K562 (cell line): ENCODE results near the gene FUZ. TPM values are rescaled to one million over a fixed set of nuclear protein-coding genes. Genes with fewer than 3 reads are reported as not detected.
A peak's percentile ranks its signal among the peaks of the same experiment; 100 is the strongest.

ENCODE experiments used
- CBFA2T3 ChIP-seq: fragments of 450-650 bp; IDR thresholded peaks from 2 replicates; pipeline ENCODE4 v1.6.1; 2017
- CBX5 ChIP-seq: IDR thresholded peaks from 2 replicates; pipeline ENCODE4 v1.6.1; 2014; ENCODE audit warnings: low read depth, borderline replicate concordance
- DMBX1 ChIP-seq: fragments of 250-450 bp; sonication (Bioruptor Pico); IDR thresholded peaks from 2 replicates; pipeline ENCODE4 v1.8.0; 2022; ENCODE audit warnings: inconsistent platforms, mild to moderate bottlenecking, moderate library complexity, borderline replicate concordance
- ETV1 ChIP-seq: fragments of 450-650 bp; conservative IDR thresholded peaks from 2 replicates; pipeline ENCODE4 v1.6.1; 2016; ENCODE audit warnings: missing genetic modification characterization, control low read depth, low read depth, missing compliant biosample characterization
- ETV6 ChIP-seq, 3 experiments: fragments of 150-350 bp in 1 of 3; sonication (generic) in 1 of 3; formaldehyde crosslinking in 1 of 3; IDR thresholded peaks; 2 replicates each; pipeline versions ENCODE4 v1.6.1 to v1.8.0; 2014 to 2022; ENCODE audit warnings: borderline replicate concordance in 2 of 3, low read depth in 2 of 3, antibody characterized with exemption in 1 of 3, low read length in 1 of 3, mild to moderate bottlenecking in 1 of 3, missing genetic modification reagents in 1 of 3
- GATAD2B ChIP-seq: fragments of 450-650 bp; IDR thresholded peaks from 2 replicates; pipeline ENCODE4 v1.6.1; 2017; ENCODE audit warnings: mild to moderate bottlenecking, borderline replicate concordance
- KDM4B ChIP-seq, 2 experiments: fragments of 450-650 bp in 1 of 2; sonication (generic) in 1 of 2; IDR thresholded peaks; 2 replicates each; pipeline ENCODE4 v1.6.1; 2016 to 2017; ENCODE audit warnings: borderline replicate concordance in 2 of 2, antibody characterized with exemption in 1 of 2, low read depth in 1 of 2, mild to moderate bottlenecking in 1 of 2
- MCM7 ChIP-seq, 2 experiments: fragments of 450-650 bp; IDR thresholded peaks; 2 replicates each; pipeline ENCODE4 v1.6.1; 2016 to 2018
- MEF2A ChIP-seq: IDR thresholded peaks from 2 replicates; pipeline ENCODE4 v1.6.1; 2011; ENCODE audit warnings: low read depth, mild to moderate bottlenecking, low read length, moderate library complexity; ENCODE audit not compliant: control insufficient read depth
- MTF1 ChIP-seq: fragments of 250-450 bp; sonication (Bioruptor Pico); IDR thresholded peaks from 2 replicates; pipeline ENCODE4 v1.9.0; 2021; ENCODE audit warnings: moderate library complexity, mild to moderate bottlenecking, inconsistent platforms, borderline replicate concordance
- NCOR1 ChIP-seq: fragments of 450-650 bp; IDR thresholded peaks from 2 replicates; pipeline ENCODE4 v1.6.1; 2016; ENCODE audit warnings: mild to moderate bottlenecking, moderate library complexity
- NONO ChIP-seq, 2 experiments: fragments of 200-400 bp in 1 of 2; fragments of 450-650 bp in 1 of 2; formaldehyde crosslinking in 1 of 2; IDR thresholded peaks; 2 replicates each; pipeline ENCODE4 v1.6.1; 2017; ENCODE audit warnings: low read depth in 2 of 2, mild to moderate bottlenecking in 2 of 2, moderate library complexity in 2 of 2, low read length in 1 of 2
- NRF1 ChIP-seq, 2 experiments: fragments of 450-650 bp; IDR thresholded peaks in 1 of 2; conservative IDR thresholded peaks in 1 of 2; 2 replicates each; pipeline ENCODE4 v1.6.1; 2014; ENCODE audit warnings: mild to moderate bottlenecking in 2 of 2
- PHF21A ChIP-seq: fragments of 450-650 bp; IDR thresholded peaks from 2 replicates; pipeline ENCODE4 v1.6.1; 2017; ENCODE audit warnings: low read depth, borderline replicate concordance
- POLR3A ChIP-seq: IDR thresholded peaks from 2 replicates; pipeline ENCODE4 v1.6.1; 2011; ENCODE audit warnings: borderline replicate concordance, mild to moderate bottlenecking, moderate library complexity; ENCODE audit not compliant: insufficient read length, insufficient read depth; ENCODE audit errors: extremely low read depth
- PURB ChIP-seq: sonication (generic); formaldehyde crosslinking; IDR thresholded peaks from 2 replicates; pipeline ENCODE4 v1.9.0; 2021; ENCODE audit warnings: low read depth, mild to moderate bottlenecking, missing genetic modification reagents
- RB1 ChIP-seq: fragments of 450-650 bp; IDR thresholded peaks from 2 replicates; pipeline ENCODE4 v1.6.1; 2017; ENCODE audit warnings: low read depth, mild to moderate bottlenecking
- RBM22 ChIP-seq: fragments of 200-400 bp; formaldehyde crosslinking; IDR thresholded peaks from 2 replicates; pipeline ENCODE4 v1.6.1; 2018; ENCODE audit warnings: low read length, low read depth; ENCODE audit not compliant: poor library complexity, severe bottlenecking
- SP2 ChIP-seq: IDR thresholded peaks from 2 replicates; pipeline ENCODE4 v1.6.1; 2011; ENCODE audit warnings: mild to moderate bottlenecking, low read depth, low read length, moderate library complexity; ENCODE audit not compliant: poor library complexity, severe bottlenecking; ENCODE audit errors: extremely low read depth
- SRSF3 ChIP-seq: fragments of 200-400 bp; formaldehyde crosslinking; IDR thresholded peaks from 2 replicates; pipeline ENCODE4 v1.6.1; 2016; ENCODE audit warnings: mild to moderate bottlenecking, low read length, moderate library complexity; ENCODE audit not compliant: insufficient read depth
- STAT5A ChIP-seq: IDR thresholded peaks from 2 replicates; pipeline ENCODE4 v1.6.1; 2012; ENCODE audit warnings: low read length, inconsistent platforms, borderline replicate concordance
- TARDBP ChIP-seq: fragments of 450-650 bp; IDR thresholded peaks from 2 replicates; pipeline ENCODE4 v1.6.1; 2016
- ZNF197 ChIP-seq: fragments of 200-800 bp; sonication (Bioruptor generic); IDR thresholded peaks from 2 replicates; pipeline ENCODE4 v1.6.1; 2016; ENCODE audit warnings: low read depth, missing genetic modification characterization, missing compliant biosample characterization
- ZNF695 ChIP-seq: fragments of 450-650 bp; formaldehyde crosslinking; IDR thresholded peaks from 2 replicates; pipeline ENCODE4 v1.4.0; 2020; ENCODE audit warnings: mild to moderate bottlenecking, moderate library complexity
- polyA plus RNA-seq, 8 experiments: library from polyadenylated mRNA; depleted of rRNA in 4 of 8; stranded (reverse) in 5 of 8; unstranded in 3 of 8; fragments of >200 nt; fragmentation: Nextera tagmentation in 2 of 8; fragmentation: Illumina TruSeq in 1 of 8; extraction: Ambion mirVana in 2 of 8; extraction: Trizol in 1 of 8; gene quantifications; 2 replicates each; pipeline versions ENCODE4 v1.2.1 to v1.2.3, GENCODE V29; 2011 to 2014; ENCODE audit warnings: inconsistent platforms in 1 of 8, missing spikeins in 1 of 8
- total RNA-seq, 7 experiments: library from RNA; depleted of rRNA in 6 of 7; stranded (reverse); fragments of >200 nt in 6 of 7; fragmentation: Illumina TruSeq in 2 of 7; extraction: Trizol in 2 of 7; gene quantifications; 2 replicates each; pipeline versions ENCODE4 v1.2.1 to v1.2.3, GENCODE V29; 2011 to 2021; ENCODE audit warnings: low replicate concordance in 1 of 7
- TF ChIP-seq, protein P1 (sequence below): fragments of 450-650 bp; formaldehyde crosslinking; IDR thresholded peaks from 2 replicates; pipeline ENCODE4 v1.4.0; 2022; ENCODE audit warnings: missing genetic modification characterization
- TF ChIP-seq, protein P2 (sequence below), 2 experiments: fragments of 450-650 bp; conservative IDR thresholded peaks; 2 replicates each; pipeline ENCODE4 v1.6.1; 2017; ENCODE audit warnings: mild to moderate bottlenecking in 2 of 2, moderate library complexity in 2 of 2

The FUZ gene
- total and polyA plus RNA-seq, 9 of the 15 experiments (the other 6 are each of a cell fraction or from before 2014, with no cell fraction given) = 0.17 to 7.6 (median 3.6) TPM; not detected in 1

DNA sequence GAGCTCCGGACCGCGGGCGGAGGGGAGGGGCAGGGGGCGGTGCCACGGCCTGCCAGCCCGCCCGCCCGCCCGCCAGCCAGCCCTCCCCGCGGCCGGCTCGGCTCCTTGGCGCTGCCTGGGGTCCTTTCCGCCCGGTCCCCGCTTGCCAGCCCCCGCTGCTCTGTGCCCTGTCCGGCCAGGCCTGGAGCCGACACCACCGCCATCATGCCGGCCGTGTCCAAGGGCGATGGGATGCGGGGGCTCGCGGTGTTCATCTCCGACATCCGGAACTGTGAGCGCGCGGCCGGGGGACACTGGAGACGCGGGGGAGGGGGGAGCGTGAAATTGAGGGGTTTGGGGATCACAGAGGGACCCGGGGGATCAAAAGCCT is 46.2 kb downstream of the FUZ start, which contains the start of gene AP2A1 (continued):
- TF ChIP-seq MEF2A (no peak), ZNF197 (no peak), NONO (IDR thresholded peaks at IDR 0.05; ENCODE audit: low read depth in 2 of 2, low read length in 1 of 2) (0 out of 4 replicates have a peak, but pooled peaks of 1 of the 2 experiments have one; percentile 26), NRF1 (conservative IDR thresholded peaks at IDR 0.05 in 1 of 2, IDR thresholded peaks at IDR 0.05 in 1 of 2) (no peak), MCM7 (IDR thresholded peaks at IDR 0.05) (no peak), SP2 (no peak), ETV6 (IDR thresholded peaks at IDR 0.05; ENCODE audit: borderline replicate concordance in 1 of 2, low read depth in 2 of 2, low read length in 1 of 2) (no peak), ETV6 (CRISPR knock-in tag; IDR thresholded peaks at IDR 0.05; ENCODE audit: borderline replicate concordance) (no peak), CBX5 (no peak), POLR3A (no peak), MTF1 (CRISPR knock-in tag) (no peak), ETV1 (tag) (peak; percentile 38; the same call in 1 of the 2 replicates), RBM22 (peak; percentile 28), STAT5A (no peak), KDM4B (IDR thresholded peaks at IDR 0.05; ENCODE audit: borderline replicate concordance in 2 of 2, low read depth in 1 of 2) (no peak), CBFA2T3 (no peak), GATAD2B (no peak), NCOR1 (no peak), DMBX1 (CRISPR knock-in tag) (no peak), SRSF3 (no peak), TARDBP (no peak), PURB (CRISPR knock-in tag) (no peak), PHF21A (0 out of 2 replicates have a peak, but pooled peaks have one; percentile 21), RB1 (peak; percentile 86; the same call in 1 of the 2 replicates), ZNF695 (CRISPR knock-in tag) (no peak)
- TF ChIP-seq, protein P1, sequence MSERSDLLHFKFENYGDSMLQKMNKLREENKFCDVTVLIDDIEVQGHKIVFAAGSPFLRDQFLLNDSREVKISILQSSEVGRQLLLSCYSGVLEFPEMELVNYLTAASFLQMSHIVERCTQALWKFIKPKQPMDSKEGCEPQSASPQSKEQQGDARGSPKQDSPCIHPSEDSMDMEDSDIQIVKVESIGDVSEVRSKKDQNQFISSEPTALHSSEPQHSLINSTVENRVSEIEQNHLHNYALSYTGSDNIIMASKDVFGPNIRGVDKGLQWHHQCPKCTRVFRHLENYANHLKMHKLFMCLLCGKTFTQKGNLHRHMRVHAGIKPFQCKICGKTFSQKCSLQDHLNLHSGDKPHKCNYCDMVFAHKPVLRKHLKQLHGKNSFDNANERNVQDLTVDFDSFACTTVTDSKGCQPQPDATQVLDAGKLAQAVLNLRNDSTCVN = no peak
- TF ChIP-seq, protein P2, sequence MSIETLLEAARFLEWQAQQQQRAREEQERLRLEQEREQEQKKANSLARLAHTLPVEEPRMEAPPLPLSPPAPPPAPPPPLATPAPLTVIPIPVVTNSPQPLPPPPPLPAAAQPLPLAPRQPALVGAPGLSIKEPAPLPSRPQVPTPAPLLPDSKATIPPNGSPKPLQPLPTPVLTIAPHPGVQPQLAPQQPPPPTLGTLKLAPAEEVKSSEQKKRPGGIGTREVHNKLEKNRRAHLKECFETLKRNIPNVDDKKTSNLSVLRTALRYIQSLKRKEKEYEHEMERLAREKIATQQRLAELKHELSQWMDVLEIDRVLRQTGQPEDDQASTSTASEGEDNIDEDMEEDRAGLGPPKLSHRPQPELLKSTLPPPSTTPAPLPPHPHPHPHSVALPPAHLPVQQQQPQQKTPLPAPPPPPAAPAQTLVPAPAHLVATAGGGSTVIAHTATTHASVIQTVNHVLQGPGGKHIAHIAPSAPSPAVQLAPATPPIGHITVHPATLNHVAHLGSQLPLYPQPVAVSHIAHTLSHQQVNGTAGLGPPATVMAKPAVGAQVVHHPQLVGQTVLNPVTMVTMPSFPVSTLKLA (conservative IDR thresholded peaks at IDR 0.05) = peak; percentile 3 to 47; a peak in 1 of 4 replicates
